Stimulated activated CD4-positive, alpha-beta T cell treated with anti-CD3 and anti-CD28 coated beads, Interleukin-4, amount 100 ng/mL, for 1 hour (primary cell): ENCODE data around the gene MYPN.
"Not testable (repeated sequence)": the region's sequence is repeated elsewhere in the genome, so short reads cannot be mapped to it uniquely, and the experiment has no call there.

Source experiments
- DNase-seq: peaks from one replicate; pipeline ENCODE4 v3.0.0-alpha.2; 2020

The MYPN gene

DNA sequence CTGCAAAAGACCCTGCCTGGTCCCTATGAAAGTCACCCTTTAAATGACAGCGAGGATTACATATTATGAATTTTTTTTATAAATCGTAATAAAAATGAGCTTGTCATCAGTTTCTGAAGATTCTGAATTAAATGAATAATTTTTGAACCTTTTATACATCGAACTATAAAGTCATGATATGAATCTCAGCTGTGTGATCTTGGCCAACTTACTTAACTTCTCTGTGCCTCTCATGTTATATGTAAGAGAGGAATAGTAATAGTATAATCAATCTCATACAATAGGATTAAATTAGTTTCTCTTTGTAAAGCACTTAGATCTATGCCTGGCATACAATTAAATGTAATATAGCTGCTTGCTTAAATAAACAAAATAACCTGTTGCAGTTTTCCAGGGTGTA lies 127.9 kb downstream of the MYPN start:
- no peak for DNase-seq

DNA sequence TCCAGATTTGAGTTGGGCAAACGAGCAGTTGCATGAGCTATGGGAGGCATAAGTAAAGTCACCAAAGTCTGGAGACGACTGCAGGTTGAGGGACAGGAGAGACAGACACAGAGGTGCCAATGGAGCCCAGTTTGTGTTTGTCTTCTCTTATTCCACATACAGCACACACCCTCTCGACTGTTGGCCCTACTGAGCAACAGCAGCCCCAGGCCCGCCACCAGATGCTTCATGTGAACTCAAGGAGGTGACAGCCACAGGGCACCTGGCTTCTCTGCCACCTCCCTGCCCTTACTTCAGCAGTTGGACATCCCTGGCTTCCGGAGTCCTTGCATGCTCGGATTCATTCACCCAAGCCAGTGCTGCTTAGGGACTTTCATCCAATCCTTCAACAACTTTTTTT lies 129.1 kb downstream of the MYPN start:
- no peak for DNase-seq

DNA sequence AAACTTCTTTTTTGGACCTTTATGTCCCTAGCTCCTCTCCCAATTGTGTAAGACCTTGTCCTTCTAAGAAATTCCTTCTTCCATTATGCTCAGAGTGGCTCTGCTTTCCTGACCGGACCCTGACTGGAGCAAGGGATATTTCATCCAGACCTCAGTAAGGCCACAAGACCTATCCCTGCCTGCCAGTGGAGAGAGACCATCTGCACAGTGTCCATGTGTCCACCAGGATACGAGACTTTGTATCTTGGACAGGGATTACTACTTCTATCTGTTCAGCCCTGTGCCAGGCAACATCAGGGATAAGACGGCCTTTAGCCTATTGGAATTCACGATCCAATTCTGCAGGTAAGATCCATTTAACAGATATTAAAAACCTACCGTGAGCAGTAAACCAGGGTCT lies 129.8 kb downstream of the MYPN start:
- DNase-seq, result no peak

DNA sequence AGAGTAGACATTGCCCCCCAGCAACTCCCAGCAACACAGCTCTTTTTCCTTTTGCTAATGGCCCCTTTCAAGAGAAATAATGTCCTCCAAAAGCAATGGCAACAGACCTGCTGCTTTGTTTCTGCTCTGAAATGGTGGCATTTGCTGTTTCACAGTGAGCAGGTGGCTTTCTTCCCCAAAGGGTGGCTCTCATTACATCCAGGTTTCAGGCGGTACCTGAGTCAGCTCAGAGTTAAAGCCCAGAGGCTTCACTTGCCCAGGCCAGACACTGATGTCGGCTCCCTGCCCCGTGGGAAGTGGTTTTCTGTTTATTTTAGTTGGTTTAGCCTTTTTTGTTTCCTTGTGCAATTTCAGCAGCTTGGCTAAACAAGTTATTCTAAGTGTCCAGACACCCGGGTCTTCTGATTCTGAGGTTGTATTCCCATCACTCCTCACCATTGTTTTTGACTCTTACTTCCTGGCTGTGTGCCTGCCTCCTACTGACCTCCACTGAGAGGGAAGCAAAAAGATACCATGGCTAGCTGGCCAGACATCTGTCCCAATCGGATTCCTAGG lies 130.4 kb downstream of the MYPN start:
- no peak for DNase-seq

DNA sequence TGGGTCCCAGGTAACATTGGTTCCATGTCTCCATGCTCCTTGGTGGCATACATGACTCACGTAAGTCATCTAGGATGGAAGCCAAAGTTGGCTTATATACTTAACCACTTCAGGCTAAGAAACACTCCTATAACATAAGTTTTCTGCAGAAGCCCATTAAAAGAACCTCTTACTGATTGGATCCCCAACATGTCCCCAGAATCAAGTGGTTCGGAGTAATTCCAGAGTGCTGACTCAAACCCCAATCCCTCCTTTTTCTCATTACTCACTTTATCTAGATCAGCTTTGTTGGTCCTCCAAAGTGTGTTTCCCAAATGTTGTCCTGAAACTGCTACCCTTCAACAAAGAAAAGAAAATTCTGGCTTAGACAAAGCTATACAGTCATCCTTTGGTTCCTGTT lies 132.8 kb downstream of the MYPN start:
- DNase-seq, result no peak

DNA sequence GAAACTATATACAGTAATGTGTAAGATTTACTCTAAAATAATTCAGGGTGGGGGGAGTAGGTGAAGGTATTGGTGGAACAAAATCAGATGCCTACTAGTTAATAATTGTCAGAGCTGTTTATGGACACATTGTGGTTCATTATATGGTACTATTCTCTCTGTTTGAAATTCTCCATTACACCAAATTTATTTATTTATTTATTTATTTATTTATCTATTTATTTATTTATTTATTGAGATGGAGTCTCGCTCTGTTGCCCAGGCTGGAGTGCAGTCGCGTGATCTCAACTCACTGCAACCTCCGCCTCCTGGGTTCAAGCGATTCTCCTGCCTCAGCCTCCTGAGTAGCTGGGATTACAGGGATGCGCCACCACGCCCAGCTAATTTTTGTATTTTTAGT lies 137.1 kb downstream of the MYPN start:
- not testable (repeated sequence) for DNase-seq

DNA sequence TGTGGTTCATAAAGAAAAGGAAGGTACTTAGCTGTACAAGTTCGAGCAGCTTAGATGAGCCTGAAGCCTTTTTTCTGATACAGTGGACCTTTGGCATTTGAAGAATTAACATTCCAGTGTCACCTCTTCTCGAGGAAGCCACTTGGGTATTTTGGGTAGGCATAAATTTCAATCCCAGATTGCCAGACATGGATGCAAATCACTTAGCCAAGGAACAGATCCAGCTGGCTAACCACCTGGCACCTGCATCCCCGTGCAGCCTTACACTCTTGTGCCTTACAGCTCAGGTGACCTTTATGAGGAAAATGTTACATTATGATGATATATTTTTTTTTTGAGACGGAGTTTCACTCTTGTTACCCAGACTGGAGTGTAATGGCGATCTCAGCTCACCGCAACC lies 138.6 kb downstream of the MYPN start:
- no peak for DNase-seq

DNA sequence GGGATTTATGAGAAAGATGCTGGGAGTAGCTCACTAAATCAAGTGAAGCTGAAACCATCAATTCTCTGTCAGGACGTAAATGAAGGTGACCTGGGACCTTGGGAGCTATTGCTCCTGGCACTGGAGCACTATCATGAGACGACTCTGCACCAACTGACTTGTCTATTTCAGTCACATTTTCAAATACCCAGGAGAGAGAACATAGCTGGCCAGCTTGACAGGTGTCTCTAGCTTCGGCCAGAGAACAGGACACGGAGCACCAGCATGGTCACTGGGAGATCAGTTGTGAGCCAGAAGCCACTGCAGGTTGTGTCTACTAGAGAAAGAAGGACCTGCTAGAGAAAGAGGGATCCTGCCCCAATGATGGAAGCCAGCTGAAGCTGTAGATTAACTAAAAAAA lies 140.0 kb downstream of the MYPN start:
- DNase-seq, result no peak

DNA sequence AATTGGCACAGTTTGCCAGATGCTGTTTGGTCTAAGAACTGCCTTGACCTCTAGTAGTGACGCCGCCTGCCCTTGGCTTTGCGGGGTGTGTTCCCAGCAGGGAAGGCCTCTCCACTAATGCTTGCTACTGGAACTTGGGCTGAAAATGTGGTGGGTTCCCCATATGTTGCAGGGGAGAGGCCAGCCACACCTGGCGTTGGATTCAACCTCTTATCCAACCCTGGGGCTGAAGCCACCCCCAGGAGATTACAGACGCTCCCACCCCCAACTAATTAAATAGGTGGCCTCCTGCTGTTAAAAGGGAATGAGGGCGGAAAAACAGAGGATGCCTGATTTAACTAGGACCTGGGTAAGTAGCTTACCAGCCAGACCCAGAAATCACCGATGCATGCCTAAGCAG lies 141.9 kb downstream of the MYPN start:
- DNase-seq, result no peak

DNA sequence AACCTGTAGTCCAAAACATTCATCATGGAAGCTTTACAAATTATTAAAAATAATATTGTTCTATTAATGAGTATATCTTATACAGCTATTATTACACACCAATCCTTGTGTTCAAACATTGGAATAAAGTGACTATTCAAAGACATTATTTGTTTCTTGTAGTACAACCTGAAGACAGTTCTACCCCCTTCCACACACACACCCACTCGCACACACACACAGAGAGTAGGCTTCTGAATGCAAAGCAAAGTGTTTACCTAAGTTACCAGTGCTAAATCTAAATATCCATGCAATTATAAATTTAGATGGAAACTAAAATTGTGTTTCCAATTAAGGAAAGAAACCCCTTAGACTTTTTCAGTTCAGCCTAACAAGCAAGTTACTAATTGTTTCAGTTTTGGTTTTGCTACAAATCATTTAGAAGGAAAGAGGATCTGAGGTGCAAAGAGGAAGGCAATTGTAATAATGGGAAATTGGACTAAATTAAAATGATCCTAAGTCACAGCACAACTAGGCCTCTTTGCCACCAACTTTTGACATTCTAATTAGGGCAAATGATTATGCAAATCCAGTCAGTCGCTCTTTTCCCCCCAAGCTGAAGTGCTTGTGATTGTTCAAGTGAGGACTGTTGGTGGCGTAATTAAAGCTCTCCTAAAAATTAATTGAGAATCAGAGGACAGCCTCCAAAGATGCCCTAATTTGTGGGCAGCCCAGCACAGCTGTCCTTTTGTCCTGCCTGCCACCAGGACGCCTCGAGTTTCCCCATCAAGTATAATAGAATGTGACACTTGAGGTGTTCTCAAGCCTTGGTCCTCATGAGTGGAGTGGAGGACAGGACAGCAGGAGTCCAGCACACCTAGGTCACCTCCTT lies 142.6 kb downstream of the MYPN start:
- no peak for DNase-seq

DNA sequence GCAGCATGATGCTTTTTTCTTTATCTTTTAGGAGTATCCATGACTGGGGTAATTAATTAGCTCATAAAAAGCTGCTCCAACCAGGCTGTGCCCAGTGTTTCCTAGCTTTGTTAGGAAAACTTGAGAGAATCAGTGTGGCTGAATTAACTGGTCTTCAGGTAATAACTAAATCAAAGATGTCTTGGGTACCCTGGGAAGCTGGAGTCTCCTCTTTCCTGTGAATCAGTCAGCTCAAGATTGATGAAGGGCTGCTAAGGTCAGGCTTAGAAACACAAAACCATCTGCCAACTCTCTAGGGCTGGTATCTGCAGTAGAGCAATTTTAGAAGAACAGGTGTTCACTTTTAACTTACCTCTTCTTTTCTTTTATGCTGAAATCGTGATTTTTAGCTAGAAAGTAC lies 144.1 kb downstream of the MYPN start:
- no peak for DNase-seq

DNA sequence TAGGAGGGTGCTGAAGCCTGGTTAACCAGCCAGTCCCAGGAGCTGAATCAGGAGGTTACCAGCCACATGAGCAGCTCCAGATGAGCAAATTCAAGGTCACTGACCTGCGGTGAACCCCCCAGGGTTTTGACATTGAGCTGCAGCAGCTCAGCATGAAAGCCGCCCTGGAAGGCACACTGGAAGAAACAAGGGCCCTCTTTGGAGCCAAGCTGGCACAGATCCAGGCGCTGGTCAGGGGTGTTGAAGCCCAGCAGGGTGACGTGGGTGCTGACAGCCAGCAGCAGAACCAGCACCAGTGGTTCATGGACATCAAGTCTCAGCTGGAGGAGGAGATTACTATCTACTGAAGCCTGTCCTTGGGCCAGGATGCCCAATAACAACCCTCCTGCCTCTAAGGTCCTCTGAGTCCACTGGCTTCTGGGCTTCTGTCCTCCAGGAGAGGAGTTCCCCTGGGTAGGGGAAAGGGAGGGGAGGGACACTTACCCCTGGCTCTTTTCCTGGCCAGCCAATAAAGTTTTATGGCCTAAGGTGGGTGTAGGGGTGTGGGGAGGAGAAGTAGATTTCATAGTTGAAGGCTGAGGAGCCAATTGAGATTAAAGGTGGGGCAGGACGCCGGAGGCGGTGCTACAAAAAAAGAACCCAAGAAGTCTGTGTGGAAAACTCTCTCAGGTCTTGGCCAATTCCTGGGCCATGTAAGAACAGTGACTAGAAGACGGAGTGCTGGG lies 152.0 kb downstream of the MYPN start:
- DNase-seq, result no peak
